Liver (tissue), 3 donors: ENCODE results near the gene RAD23B.

Source experiments
- EGR1 ChIP-seq, 2 donors: IDR thresholded peaks; 2 replicates each; pipeline ENCODE4 v1.6.1; 2016 to 2018; ENCODE audit warnings: antibody characterized with exemption in 2 of 2, low read depth in 2 of 2
- FOXA1 ChIP-seq: IDR thresholded peaks from 2 replicates; pipeline ENCODE4 v1.6.1; 2016; ENCODE audit warnings: antibody characterized with exemption
- GABPA ChIP-seq, 2 donors: IDR thresholded peaks in 1 of 2; conservative IDR thresholded peaks in 1 of 2; 2 replicates each; pipeline ENCODE4 v1.6.1; 2016; ENCODE audit warnings: antibody characterized with exemption in 2 of 2, mild to moderate bottlenecking in 1 of 2, moderate library complexity in 1 of 2
- JUND ChIP-seq, 2 donors: IDR thresholded peaks; 2 replicates each; pipeline ENCODE4 v1.6.1; 2016; ENCODE audit warnings: antibody characterized with exemption in 2 of 2
- NR2F2 ChIP-seq: IDR thresholded peaks from 2 replicates; pipeline ENCODE4 v1.6.1; 2016; ENCODE audit warnings: antibody characterized with exemption
- RAD21 ChIP-seq, 2 donors: IDR thresholded peaks; 2 replicates each; pipeline ENCODE4 v1.6.1; 2016; ENCODE audit warnings: antibody characterized with exemption in 2 of 2, mild to moderate bottlenecking in 2 of 2
- SP1 ChIP-seq: IDR thresholded peaks from 2 replicates; pipeline ENCODE4 v1.6.1; 2018; ENCODE audit warnings: antibody characterized with exemption, mild to moderate bottlenecking
- TAF1 ChIP-seq: conservative IDR thresholded peaks from 2 replicates; pipeline ENCODE4 v1.6.1; 2016; ENCODE audit warnings: antibody characterized with exemption, mild to moderate bottlenecking
- YY1 ChIP-seq: IDR thresholded peaks from 2 replicates; pipeline ENCODE4 v1.6.1; 2016; ENCODE audit warnings: antibody characterized with exemption, mild to moderate bottlenecking
- TF ChIP-seq, protein P1 (sequence below): fragments of 150-350 bp; IDR thresholded peaks from 2 replicates; pipeline ENCODE4 v1.5.1; 2017; ENCODE audit warnings: improper control_type of control experiment, low read depth, low read length; ENCODE audit not compliant: missing input control
- TF ChIP-seq, protein P2 (sequence below): IDR thresholded peaks from 2 replicates; pipeline ENCODE4 v1.6.1; 2016; ENCODE audit warnings: antibody characterized with exemption
- TF ChIP-seq, protein P3 (sequence below): IDR thresholded peaks from 2 replicates; pipeline ENCODE4 v1.6.1; 2016; ENCODE audit warnings: antibody characterized with exemption, mild to moderate bottlenecking
- TF ChIP-seq, protein P4 (sequence below): IDR thresholded peaks from 2 replicates; pipeline ENCODE4 v1.6.1; 2016; ENCODE audit warnings: antibody characterized with exemption
- TF ChIP-seq, protein P5 (sequence below): IDR thresholded peaks from 2 replicates; pipeline ENCODE4 v1.6.1; 2016; ENCODE audit warnings: antibody characterized with exemption
- donor health status: healthy.
- donor health status: healthy.

DNA sequence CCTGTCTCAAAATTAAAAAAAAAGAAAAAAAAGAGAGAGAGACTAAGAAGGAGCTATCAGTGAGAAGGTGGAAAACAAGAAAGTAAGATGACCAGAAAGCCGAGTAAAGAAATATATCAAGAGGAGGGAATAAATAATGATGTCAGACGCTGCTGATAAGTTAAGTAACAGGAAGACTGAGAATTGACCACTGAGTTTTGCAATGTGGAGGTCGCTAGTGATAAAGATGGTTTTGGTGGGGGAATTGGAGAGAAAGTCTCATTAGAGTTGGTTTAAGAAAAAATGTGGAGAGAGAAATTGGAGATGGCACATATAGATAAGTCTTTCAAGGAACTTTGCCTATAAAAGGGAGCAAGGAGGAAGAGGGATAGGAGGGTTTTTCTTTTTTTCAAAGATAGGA, 91.9 kb downstream of the RAD23B start:
- TF ChIP-seq, protein P1, sequence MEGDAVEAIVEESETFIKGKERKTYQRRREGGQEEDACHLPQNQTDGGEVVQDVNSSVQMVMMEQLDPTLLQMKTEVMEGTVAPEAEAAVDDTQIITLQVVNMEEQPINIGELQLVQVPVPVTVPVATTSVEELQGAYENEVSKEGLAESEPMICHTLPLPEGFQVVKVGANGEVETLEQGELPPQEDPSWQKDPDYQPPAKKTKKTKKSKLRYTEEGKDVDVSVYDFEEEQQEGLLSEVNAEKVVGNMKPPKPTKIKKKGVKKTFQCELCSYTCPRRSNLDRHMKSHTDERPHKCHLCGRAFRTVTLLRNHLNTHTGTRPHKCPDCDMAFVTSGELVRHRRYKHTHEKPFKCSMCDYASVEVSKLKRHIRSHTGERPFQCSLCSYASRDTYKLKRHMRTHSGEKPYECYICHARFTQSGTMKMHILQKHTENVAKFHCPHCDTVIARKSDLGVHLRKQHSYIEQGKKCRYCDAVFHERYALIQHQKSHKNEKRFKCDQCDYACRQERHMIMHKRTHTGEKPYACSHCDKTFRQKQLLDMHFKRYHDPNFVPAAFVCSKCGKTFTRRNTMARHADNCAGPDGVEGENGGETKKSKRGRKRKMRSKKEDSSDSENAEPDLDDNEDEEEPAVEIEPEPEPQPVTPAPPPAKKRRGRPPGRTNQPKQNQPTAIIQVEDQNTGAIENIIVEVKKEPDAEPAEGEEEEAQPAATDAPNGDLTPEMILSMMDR = no peak
- TF ChIP-seq GABPA (IDR thresholded peaks at IDR 0.05 in 1 of 2, conservative IDR thresholded peaks at IDR 0.05 in 1 of 2) (no peak), JUND (IDR thresholded peaks at IDR 0.05) (no peak), YY1 (no peak), EGR1 (IDR thresholded peaks at IDR 0.05; ENCODE audit: low read depth in 2 of 2) (no peak), FOXA1 (no peak), RAD21 (IDR thresholded peaks at IDR 0.05) (no peak), TAF1 (no peak), NR2F2 (no peak), SP1 (no peak)
- TF ChIP-seq, protein P2, sequence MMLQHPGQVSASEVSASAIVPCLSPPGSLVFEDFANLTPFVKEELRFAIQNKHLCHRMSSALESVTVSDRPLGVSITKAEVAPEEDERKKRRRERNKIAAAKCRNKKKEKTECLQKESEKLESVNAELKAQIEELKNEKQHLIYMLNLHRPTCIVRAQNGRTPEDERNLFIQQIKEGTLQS = no peak
- TF ChIP-seq, protein P3, sequence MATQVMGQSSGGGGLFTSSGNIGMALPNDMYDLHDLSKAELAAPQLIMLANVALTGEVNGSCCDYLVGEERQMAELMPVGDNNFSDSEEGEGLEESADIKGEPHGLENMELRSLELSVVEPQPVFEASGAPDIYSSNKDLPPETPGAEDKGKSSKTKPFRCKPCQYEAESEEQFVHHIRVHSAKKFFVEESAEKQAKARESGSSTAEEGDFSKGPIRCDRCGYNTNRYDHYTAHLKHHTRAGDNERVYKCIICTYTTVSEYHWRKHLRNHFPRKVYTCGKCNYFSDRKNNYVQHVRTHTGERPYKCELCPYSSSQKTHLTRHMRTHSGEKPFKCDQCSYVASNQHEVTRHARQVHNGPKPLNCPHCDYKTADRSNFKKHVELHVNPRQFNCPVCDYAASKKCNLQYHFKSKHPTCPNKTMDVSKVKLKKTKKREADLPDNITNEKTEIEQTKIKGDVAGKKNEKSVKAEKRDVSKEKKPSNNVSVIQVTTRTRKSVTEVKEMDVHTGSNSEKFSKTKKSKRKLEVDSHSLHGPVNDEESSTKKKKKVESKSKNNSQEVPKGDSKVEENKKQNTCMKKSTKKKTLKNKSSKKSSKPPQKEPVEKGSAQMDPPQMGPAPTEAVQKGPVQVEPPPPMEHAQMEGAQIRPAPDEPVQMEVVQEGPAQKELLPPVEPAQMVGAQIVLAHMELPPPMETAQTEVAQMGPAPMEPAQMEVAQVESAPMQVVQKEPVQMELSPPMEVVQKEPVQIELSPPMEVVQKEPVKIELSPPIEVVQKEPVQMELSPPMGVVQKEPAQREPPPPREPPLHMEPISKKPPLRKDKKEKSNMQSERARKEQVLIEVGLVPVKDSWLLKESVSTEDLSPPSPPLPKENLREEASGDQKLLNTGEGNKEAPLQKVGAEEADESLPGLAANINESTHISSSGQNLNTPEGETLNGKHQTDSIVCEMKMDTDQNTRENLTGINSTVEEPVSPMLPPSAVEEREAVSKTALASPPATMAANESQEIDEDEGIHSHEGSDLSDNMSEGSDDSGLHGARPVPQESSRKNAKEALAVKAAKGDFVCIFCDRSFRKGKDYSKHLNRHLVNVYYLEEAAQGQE = no peak
- TF ChIP-seq, protein P4, sequence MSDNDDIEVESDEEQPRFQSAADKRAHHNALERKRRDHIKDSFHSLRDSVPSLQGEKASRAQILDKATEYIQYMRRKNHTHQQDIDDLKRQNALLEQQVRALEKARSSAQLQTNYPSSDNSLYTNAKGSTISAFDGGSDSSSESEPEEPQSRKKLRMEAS = no peak
- TF ChIP-seq, protein P5, sequence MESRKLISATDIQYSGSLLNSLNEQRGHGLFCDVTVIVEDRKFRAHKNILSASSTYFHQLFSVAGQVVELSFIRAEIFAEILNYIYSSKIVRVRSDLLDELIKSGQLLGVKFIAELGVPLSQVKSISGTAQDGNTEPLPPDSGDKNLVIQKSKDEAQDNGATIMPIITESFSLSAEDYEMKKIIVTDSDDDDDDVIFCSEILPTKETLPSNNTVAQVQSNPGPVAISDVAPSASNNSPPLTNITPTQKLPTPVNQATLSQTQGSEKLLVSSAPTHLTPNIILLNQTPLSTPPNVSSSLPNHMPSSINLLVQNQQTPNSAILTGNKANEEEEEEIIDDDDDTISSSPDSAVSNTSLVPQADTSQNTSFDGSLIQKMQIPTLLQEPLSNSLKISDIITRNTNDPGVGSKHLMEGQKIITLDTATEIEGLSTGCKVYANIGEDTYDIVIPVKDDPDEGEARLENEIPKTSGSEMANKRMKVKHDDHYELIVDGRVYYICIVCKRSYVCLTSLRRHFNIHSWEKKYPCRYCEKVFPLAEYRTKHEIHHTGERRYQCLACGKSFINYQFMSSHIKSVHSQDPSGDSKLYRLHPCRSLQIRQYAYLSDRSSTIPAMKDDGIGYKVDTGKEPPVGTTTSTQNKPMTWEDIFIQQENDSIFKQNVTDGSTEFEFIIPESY = no peak
